Spleen (tissue), 7 donors: ENCODE results near the gene ALG12.

Experiments
- CTCF ChIP-seq, 11 experiments: fragments of 200-600 bp in 7 of 11; fragments of 450-650 bp in 4 of 11; sonication (generic) in 4 of 11; IDR thresholded peaks in 8 of 11; conservative IDR thresholded peaks in 3 of 11; 1 replicate in 7 of 11; 2 replicates in 4 of 11; pipeline versions ENCODE4 v1.4.0 to v1.8.0; 2016 to 2021; ENCODE audit warnings: antibody characterized with exemption in 11 of 11, inconsistent platforms in 4 of 11, mild to moderate bottlenecking in 1 of 11
- POLR2AphosphoS5 ChIP-seq, 3 donors: sonication (generic); formaldehyde crosslinking; IDR thresholded peaks; one replicate each; pipeline ENCODE4 v1.5.1; 2017; ENCODE audit warnings: antibody characterized with exemption in 3 of 3
- donor health status: DM: no; HTN: no; CAD: no; lungs with moderate emphysema.
- donor health status: DM: no; HTN: no; CAD: no.
- donor health status: DM: no; HTN: no; CAD: no.

- TF ChIP-seq CTCF (IDR thresholded peaks at IDR 0.05 in 8 of 11, conservative IDR thresholded peaks at IDR 0.05 in 3 of 11) (no peak), POLR2AphosphoS5 (IDR thresholded peaks at IDR 0.05) (peak in 1 of 3 donors; percentile 14)
These were observed 61.2 kb downstream of the ALG12 start for GRCh38 chr22:49856766-49857618.
